ENCODE data around the gene AATK. TPM values are rescaled to one million over a fixed set of nuclear protein-coding genes. Genes with fewer than 3 reads are reported as not detected.
A peak's percentile ranks its signal among the peaks of the same experiment; 100 is the strongest.

Gene AATK
- total and polyA plus RNA-seq, 2 of the 4 experiments (the other 2 are of a cell fraction) = under 0.01 to 0.21 TPM

GRCh38 chr17:81094509-81095382, 71.3 kb downstream of the AATK start (continued):
- TF ChIP-seq CTCF (conservative IDR thresholded peaks at IDR 0.05; ENCODE audit: low read depth, low read length) = 0 out of 2 replicates have a peak, but pooled peaks have one; percentile 8

Measured in IMR-90 (cell line).